GM12865 (cell line): Measurements from ENCODE around the gene PRDM2.

Experiments used
- DNase-seq: peaks from one replicate; pipeline ENCODE4 v3.0.0; 2010; ENCODE audit warnings: low read depth
- H3K4me3 ChIP-seq: 2 replicates; pipeline ENCODE4 v1.5.1; 2011; ENCODE audit warnings: mild to moderate bottlenecking, low read depth, low read length, control low read depth
- TF ChIP-seq, protein P1 (sequence below): IDR thresholded peaks from 2 replicates; pipeline ENCODE4 v1.5.1; 2011; ENCODE audit warnings: low read length, control low read depth, low read depth, inconsistent platforms; ENCODE audit not compliant: insufficient read depth; ENCODE audit errors: missing control alignments

PRDM2 gene

GRCh38 chr1:13808729-13809131, 108.7 kb downstream of the PRDM2 start:
- TF ChIP-seq, protein P1, sequence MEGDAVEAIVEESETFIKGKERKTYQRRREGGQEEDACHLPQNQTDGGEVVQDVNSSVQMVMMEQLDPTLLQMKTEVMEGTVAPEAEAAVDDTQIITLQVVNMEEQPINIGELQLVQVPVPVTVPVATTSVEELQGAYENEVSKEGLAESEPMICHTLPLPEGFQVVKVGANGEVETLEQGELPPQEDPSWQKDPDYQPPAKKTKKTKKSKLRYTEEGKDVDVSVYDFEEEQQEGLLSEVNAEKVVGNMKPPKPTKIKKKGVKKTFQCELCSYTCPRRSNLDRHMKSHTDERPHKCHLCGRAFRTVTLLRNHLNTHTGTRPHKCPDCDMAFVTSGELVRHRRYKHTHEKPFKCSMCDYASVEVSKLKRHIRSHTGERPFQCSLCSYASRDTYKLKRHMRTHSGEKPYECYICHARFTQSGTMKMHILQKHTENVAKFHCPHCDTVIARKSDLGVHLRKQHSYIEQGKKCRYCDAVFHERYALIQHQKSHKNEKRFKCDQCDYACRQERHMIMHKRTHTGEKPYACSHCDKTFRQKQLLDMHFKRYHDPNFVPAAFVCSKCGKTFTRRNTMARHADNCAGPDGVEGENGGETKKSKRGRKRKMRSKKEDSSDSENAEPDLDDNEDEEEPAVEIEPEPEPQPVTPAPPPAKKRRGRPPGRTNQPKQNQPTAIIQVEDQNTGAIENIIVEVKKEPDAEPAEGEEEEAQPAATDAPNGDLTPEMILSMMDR = no peak
- peak; percentile 71 for DNase-seq
- H3K4me3 ChIP-seq = no peak overlapping the region

DNA sequence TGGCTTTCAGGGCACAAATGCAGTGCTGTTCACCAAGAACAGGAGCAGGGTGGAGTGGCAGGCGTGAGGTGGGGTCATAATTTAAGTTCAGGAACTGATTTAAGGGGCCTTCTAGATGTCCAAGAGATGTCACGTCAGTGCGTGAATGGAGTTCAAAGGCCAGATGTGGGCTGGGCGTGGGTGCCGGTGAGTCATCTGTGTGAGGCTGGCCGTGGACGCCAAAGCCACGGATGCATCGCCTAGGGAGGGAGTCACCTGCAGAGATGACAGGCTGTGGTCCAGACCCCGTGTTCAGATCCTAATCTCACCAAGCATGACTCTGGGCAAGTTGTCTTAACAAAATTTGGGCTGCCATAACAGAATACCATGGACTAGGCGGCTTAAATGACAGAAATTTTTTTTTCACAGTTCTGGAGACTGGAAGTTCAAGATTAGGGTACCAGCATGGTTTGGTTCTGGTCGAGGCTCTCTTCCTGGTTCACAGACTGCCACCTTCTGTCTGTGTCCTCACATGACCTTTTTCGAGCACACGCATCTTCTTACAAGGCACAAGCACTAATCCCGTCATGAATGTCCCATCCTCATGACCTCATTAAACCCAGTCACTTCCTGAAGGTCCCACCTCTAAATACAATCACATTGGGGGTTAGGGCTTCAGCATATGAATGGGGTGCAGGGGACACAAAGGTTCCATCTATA, 109.6 kb downstream of the PRDM2 start:
- TF ChIP-seq, protein P1 = no peak
- DNase-seq = peak; percentile 35
- no peak overlapping the region for H3K4me3 ChIP-seq

GRCh38 chr1:13812456-13813397, 112.7 kb downstream of the PRDM2 start:
- DNase-seq = no peak
- TF ChIP-seq, protein P1 = no peak
- H3K4me3 ChIP-seq = no peak overlapping the region

GRCh38 chr1:13813398-13814012, 113.5 kb downstream of the PRDM2 start:
- no peak overlapping the region for H3K4me3 ChIP-seq
- DNase-seq = peak; percentile 75
- TF ChIP-seq, protein P1 = peak; percentile 89

GRCh38 chr1:13814131-13814530, 114.1 kb downstream of the PRDM2 start:
- TF ChIP-seq, protein P1 = no peak
- no peak for DNase-seq
- H3K4me3 ChIP-seq = no peak overlapping the region

- DNase-seq = no peak
- TF ChIP-seq, protein P1 = no peak
- H3K4me3 ChIP-seq = no peak overlapping the region
Observed at GRCh38 chr1:13816016-13816760, 116.2 kb downstream of the PRDM2 start.
